ENCODE data around the gene NTN1.

DNA sequence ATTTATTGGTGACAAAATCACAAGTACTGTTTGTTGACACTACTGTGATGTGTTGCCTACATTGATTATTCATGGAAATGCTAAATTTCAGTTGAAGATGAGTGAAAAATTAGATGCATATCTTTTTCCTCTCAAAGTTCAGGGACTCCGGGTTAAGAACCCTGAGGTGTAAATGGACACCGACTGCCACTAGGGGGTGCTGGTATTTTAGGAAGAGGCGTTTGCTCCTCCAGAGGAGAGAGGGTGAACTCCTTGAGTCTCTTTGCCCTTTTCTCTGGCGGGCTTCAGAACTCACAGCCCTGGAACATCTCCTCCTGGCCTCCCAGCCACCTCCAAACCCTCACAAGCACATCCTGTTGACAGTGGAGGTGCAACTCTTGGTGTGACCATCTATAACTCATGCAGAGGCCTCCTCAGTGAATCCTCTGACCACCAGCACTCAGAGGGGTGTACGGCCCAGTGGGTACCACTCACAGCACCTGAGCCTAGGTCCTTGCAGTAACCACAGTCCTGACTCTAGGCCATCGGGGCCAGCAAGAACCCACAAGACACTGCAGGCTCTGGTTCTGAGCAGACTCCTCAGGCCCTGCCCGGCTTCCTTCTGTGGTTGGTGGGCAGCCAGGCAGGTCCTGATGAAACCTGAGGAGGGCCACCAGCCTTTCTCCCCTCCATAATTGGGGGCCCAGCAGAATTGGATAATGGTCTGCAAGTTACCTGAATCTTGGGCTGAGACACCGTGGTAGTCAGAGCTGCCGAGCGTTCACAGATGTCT lies 29.6 kb upstream of the NTN1 start:
- TF ChIP-seq CTCF (IDR thresholded peaks at IDR 0.05; ENCODE audit: low read depth, low read length) (peak; percentile 74), EZH2phosphoT487 (IDR thresholded peaks at IDR 0.05; ENCODE audit: low read depth) (no peak)

Data from OCI-LY3 (cell line).